HepG2 (cell line): ENCODE data around the gene NOTO. TPM values are rescaled to one million over a fixed set of nuclear protein-coding genes. Genes with fewer than 3 reads are reported as not detected.

Experiments
- ATAC-seq: fragments of 200-7000 bp; cut with Tn5 transposase; 3 replicates; pipeline ENCODE4 v1.9.1; 2020; ENCODE audit warnings: mild to moderate bottlenecking, moderate library complexity
- BruUV-seq: library from RNA; stranded (reverse); fragments of 400-500 nt; replicated peaks from 2 replicates; lab custom pipeline; 2021; lab: Mats Ljungman, UMichigan
- CTCF ChIA-PET: fragments of 300-600 bp; formaldehyde crosslinking; extraction: SDS; loops from one replicate; lab custom pipeline; 2021; ENCODE audit warnings: low total read pairs, inconsistent platforms, low intra/inter-chr PET ratio; lab: Yijun Ruan, JAX
- POLR2A ChIA-PET: fragments of 350-600 bp; sonication (Branson Sonifier 250); formaldehyde crosslinking; loops from one replicate; lab custom pipeline; 2020; ENCODE audit warnings: antibody characterized with exemption, inconsistent platforms; lab: Yijun Ruan, JAX
- DNase-seq: peaks from one replicate; pipeline ENCODE4 v3.0.0-alpha.2; 2015; ENCODE audit warnings: low spot score
- FAIRE-seq: peaks from 3 replicates; lab custom pipeline; 2011; peaks lifted over from hg19 to GRCh38; lab: Jason Lieb, UNC
- H2AFZ ChIP-seq: one replicate; pipeline ENCODE4 v1.6.1; 2011; ENCODE audit warnings: low read length, inconsistent platforms
- H3K27ac ChIP-seq: fragments of 300-600 bp; 3 replicates; pipeline ENCODE4 v1.8.0; 2011; ENCODE audit warnings: mixed run types, mild to moderate bottlenecking, mixed read lengths, low read length, inconsistent platforms; ENCODE audit not compliant: insufficient read depth; ENCODE audit errors: extremely low read length
- H3K27me3 ChIP-seq, 2 experiments: fragments of 200-600 bp in 1 of 2; 2 replicates in 1 of 2; 3 replicates in 1 of 2; pipeline versions ENCODE4 v1.6.0 to v1.8.0; 2011; ENCODE audit warnings: low read length in 2 of 2, mild to moderate bottlenecking in 2 of 2, moderate library complexity in 2 of 2, inconsistent platforms in 1 of 2; ENCODE audit not compliant: insufficient read depth in 2 of 2, control insufficient read depth in 1 of 2
- H3K36me3 ChIP-seq, 2 experiments: fragments of 200-600 bp in 1 of 2; replicated peaks in 1 of 2; 2 replicates in 1 of 2; 3 replicates in 1 of 2; pipeline versions ENCODE4 v1.5.1 to v1.8.0; 2011; ENCODE audit warnings: low read length in 2 of 2, inconsistent platforms in 1 of 2; ENCODE audit not compliant: insufficient read depth in 2 of 2, control insufficient read depth in 1 of 2
- H3K4me1 ChIP-seq: 2 replicates; pipeline ENCODE4 v1.5.1; 2012; ENCODE audit warnings: low read length, inconsistent platforms; ENCODE audit not compliant: insufficient read depth
- H3K4me2 ChIP-seq: 2 replicates; pipeline ENCODE4 v1.6.0; 2011; ENCODE audit warnings: low read depth, low read length, inconsistent platforms
- H3K4me3 ChIP-seq, 3 experiments: fragments of 200-600 bp in 1 of 3; sonication (generic), shearing (Covaris generic) in 1 of 3; replicated peaks in 1 of 3; 2 replicates each; pipeline ENCODE4 v1.5.1; 2011 to 2016; ENCODE audit warnings: low read length in 3 of 3, inconsistent platforms in 2 of 3, low read depth in 2 of 3, mild to moderate bottlenecking in 2 of 3, control low read depth in 1 of 3, mixed read lengths in 1 of 3; ENCODE audit not compliant: insufficient read depth in 1 of 3
- H3K79me2 ChIP-seq: one replicate; pipeline ENCODE4 v1.6.1; 2011; ENCODE audit warnings: low read length, inconsistent platforms; ENCODE audit not compliant: insufficient read depth
- H3K9ac ChIP-seq: 2 replicates; pipeline ENCODE4 v1.6.0; 2011; ENCODE audit warnings: mild to moderate bottlenecking, low read depth, low read length, inconsistent platforms; ENCODE audit not compliant: insufficient read depth
- H3K9me3 ChIP-seq: 2 replicates; pipeline ENCODE4 v1.5.1; 2012; ENCODE audit warnings: mild to moderate bottlenecking, low read length
- H4K20me1 ChIP-seq: 2 replicates; pipeline ENCODE4 v1.6.0; 2011; ENCODE audit warnings: inconsistent platforms, mild to moderate bottlenecking, low read length, moderate library complexity; ENCODE audit not compliant: insufficient read depth
- DDIT3 ChIP-seq: sonication (generic); formaldehyde crosslinking; IDR thresholded peaks from 2 replicates; pipeline ENCODE4 v1.4.0; 2020; ENCODE audit warnings: mild to moderate bottlenecking, missing genetic modification reagents
- HDAC1 ChIP-seq: sonication (generic); formaldehyde crosslinking; IDR thresholded peaks from 2 replicates; pipeline ENCODE4 v1.5.1; 2020; ENCODE audit warnings: mild to moderate bottlenecking, missing genetic modification reagents
- HNF1B ChIP-seq: sonication (generic); formaldehyde crosslinking; IDR thresholded peaks from 2 replicates; pipeline ENCODE4 v1.5.1; 2020; ENCODE audit warnings: mild to moderate bottlenecking, moderate library complexity, missing genetic modification reagents
- HNF4A ChIP-seq: sonication (generic); formaldehyde crosslinking; IDR thresholded peaks from 2 replicates; pipeline ENCODE4 v1.4.0; 2020; ENCODE audit warnings: missing genetic modification reagents
- LCORL ChIP-seq, 2 experiments: fragments of 450-650 bp in 1 of 2; sonication (generic) in 1 of 2; formaldehyde crosslinking in 1 of 2; IDR thresholded peaks; 2 replicates each; pipeline versions ENCODE4 v1.5.0 to v1.6.1; 2017 to 2020; ENCODE audit warnings: antibody characterized with exemption in 1 of 2, missing genetic modification reagents in 1 of 2
- NR2F1 ChIP-seq, 2 experiments: fragments of 450-650 bp in 1 of 2; formaldehyde crosslinking in 1 of 2; IDR thresholded peaks; 2 replicates each; pipeline versions ENCODE4 v1.5.0 to v1.6.1; 2016 to 2020; ENCODE audit warnings: mild to moderate bottlenecking in 1 of 2, missing compliant biosample characterization in 1 of 2, missing genetic modification reagents in 1 of 2, moderate library complexity in 1 of 2
- SALL1 ChIP-seq: sonication (generic); formaldehyde crosslinking; IDR thresholded peaks from 2 replicates; pipeline ENCODE4 v1.8.0; 2022; ENCODE audit warnings: mild to moderate bottlenecking, missing genetic modification reagents
- SNAPC5 ChIP-seq: sonication (generic); formaldehyde crosslinking; IDR thresholded peaks from 2 replicates; pipeline ENCODE4 v1.8.1; 2023; ENCODE audit warnings: mild to moderate bottlenecking, missing genetic modification reagents, borderline replicate concordance
- ZBTB26 ChIP-seq: IDR thresholded peaks from 2 replicates; pipeline ENCODE4 v1.6.1; 2016; ENCODE audit warnings: missing compliant biosample characterization, missing genetic modification reagents, borderline replicate concordance
- ZFP36L2 ChIP-seq: sonication (generic); formaldehyde crosslinking; IDR thresholded peaks from 2 replicates; pipeline ENCODE4 v1.4.0; 2020; ENCODE audit warnings: missing genetic modification reagents
- ZFX ChIP-seq: sonication (generic); formaldehyde crosslinking; IDR thresholded peaks from 2 replicates; pipeline ENCODE4 v1.4.0; 2020; ENCODE audit warnings: mild to moderate bottlenecking, low read depth, missing genetic modification reagents, moderate library complexity
- ZNF292 ChIP-seq: sonication (generic); formaldehyde crosslinking; IDR thresholded peaks from 2 replicates; pipeline ENCODE4 v1.8.1; 2022; ENCODE audit warnings: mild to moderate bottlenecking, low read depth, missing genetic modification reagents, borderline replicate concordance
- ZNF501 ChIP-seq: sonication (generic); formaldehyde crosslinking; IDR thresholded peaks from 2 replicates; pipeline ENCODE4 v1.5.1; 2020; ENCODE audit warnings: mild to moderate bottlenecking, moderate library complexity, missing genetic modification reagents
- ZNF569 ChIP-seq: sonication (generic); formaldehyde crosslinking; IDR thresholded peaks from 2 replicates; pipeline ENCODE4 v1.5.0; 2020; ENCODE audit warnings: mild to moderate bottlenecking, missing genetic modification reagents, moderate library complexity, borderline replicate concordance
- ZNF782 ChIP-seq: sonication (generic); formaldehyde crosslinking; IDR thresholded peaks from 2 replicates; pipeline ENCODE4 v1.4.0; 2020; ENCODE audit warnings: missing genetic modification reagents, mild to moderate bottlenecking, borderline replicate concordance
- WGBS: methylation state at CpG from one replicate; pipeline ENCODE4 v1.1.6; 2017; ENCODE audit warnings: low lambda C conversion rate; 5-methylcytosine and 5-hydroxymethylcytosine counted together
- in situ Hi-C: cut with HindIII; loops from 2 replicates; pipeline ENCODE4 v1.10.0; 2017; ENCODE audit warnings: low pct_unique_long_range_greater_than_20kb; ENCODE audit not compliant: extremely low pct_ligation_motif_present
- intact Hi-C: fragments of 100-400 bp; cut with micrococcal nuclease; formaldehyde crosslinking; loops from one replicate; pipeline ENCODE4 v1.10.0; 2022; ENCODE audit not compliant: unreplicated experiment
- polyA plus RNA-seq, 8 experiments: library from polyadenylated mRNA; depleted of rRNA in 3 of 8; stranded (reverse) in 7 of 8; unstranded in 1 of 8; fragments of >200 nt; fragmentation: Illumina TruSeq in 4 of 8; extraction: Trizol in 4 of 8; gene quantifications; 2 replicates each; pipeline versions ENCODE4 v1.2.1 to v1.2.3, GENCODE V29; 2011 to 2016; ENCODE audit warnings: low read depth in 4 of 8, missing spikeins in 1 of 8, mixed read lengths in 1 of 8; ENCODE audit not compliant: insufficient read depth in 1 of 8
- total RNA-seq, 5 experiments: library from RNA; depleted of rRNA; stranded (reverse); fragments of >200 nt; fragmentation: Illumina TruSeq; extraction: Trizol; gene quantifications; 2 replicates each; pipeline ENCODE4 v1.2.3, GENCODE V29; 2016; ENCODE audit warnings: low read depth in 1 of 5

The NOTO gene
- total and polyA plus RNA-seq, 2 of the 13 experiments (the other 11 are each of a cell fraction or from before 2014, with no cell fraction given), result not detected

GRCh38 chr2:73210019-73210418 is 7.6 kb downstream of the NOTO start:
- peak overlapping the region in 1 of 3 experiments; percentile 6; a peak in 1 of 6 replicates for H3K4me3 ChIP-seq
- no peaks in the 10 kb centered on the region for H3K36me3 ChIP-seq
- peak overlapping the region; percentile 12; the same call in 1 of the 2 replicates for H3K9ac ChIP-seq
- peak overlapping the region; percentile 56 for H3K4me2 ChIP-seq
- FAIRE-seq (no peak), ATAC-seq (no peak), DNase-seq (no peak)
- H3K27me3 ChIP-seq, result no peaks in the 10 kb centered on the region
- no peaks in the 10 kb centered on the region for H4K20me1 ChIP-seq
- 2% methylated on average over 4 of the region's 4 CpGs for WGBS
- no TSS peak for BruUV-seq
- peak overlapping the region; percentile 29 for H2AFZ ChIP-seq
- peaks cover 54% of the 10 kb centered on the region for H3K4me1 ChIP-seq
- no peaks in the 10 kb centered on the region for H3K9me3 ChIP-seq
- H3K79me2 ChIP-seq, result peaks cover 9% of the 10 kb centered on the region
- in situ Hi-C loops, result loop anchor here (5.0 kb wide), 1 partner anchor 33 kb away; no protein-coding TSS in a partner anchor
- no peak overlapping the region for H3K27ac ChIP-seq
- ChIA-PET CTCF (interaction anchor here (1.3 kb wide), 1 partner anchor 33 kb away, joined by 4 read pairs; no protein-coding TSS in a partner anchor), POLR2A (interaction anchor here (0.9 to 4.5 kb wide), 4 partner anchors 16 to 175 kb away, joined by 3 to 93 read pairs (median 4); no protein-coding TSS in a partner anchor)
- TF ChIP-seq ZBTB26 (CRISPR knock-in tag) (0 out of 2 replicates have a peak, but pooled peaks have one; percentile 34), HNF1B (0 out of 2 replicates have a peak, but pooled peaks have one; percentile 28), HDAC1 (0 out of 2 replicates have a peak, but pooled peaks have one; percentile 34), ZNF292 (CRISPR knock-in tag) (peak; percentile 45; the same call in 1 of the 2 replicates), ZNF501 (peak; percentile 52; the same call in 1 of the 2 replicates), SALL1 (CRISPR knock-in tag) (peak; percentile 41), ZFP36L2 (CRISPR knock-in tag) (no peak), HNF4A (CRISPR knock-in tag) (peak; percentile 36), DDIT3 (CRISPR knock-in tag) (no peak), ZNF782 (CRISPR knock-in tag) (0 out of 2 replicates have a peak, but pooled peaks have one; percentile 39), SNAPC5 (CRISPR knock-in tag) (0 out of 2 replicates have a peak, but pooled peaks have one; percentile 43), ZFX (CRISPR knock-in tag) (0 out of 2 replicates have a peak, but pooled peaks have one; percentile 17), LCORL (IDR thresholded peaks at IDR 0.05) (no peak), LCORL (CRISPR knock-in tag; IDR thresholded peaks at IDR 0.05) (0 out of 2 replicates have a peak, but pooled peaks have one; percentile 21), ZNF569 (CRISPR knock-in tag) (no peak), NR2F1 (CRISPR knock-in tag; IDR thresholded peaks at IDR 0.05) (no peak)
- TF ChIP-seq, all 625 proteins: peak for 11
- intact Hi-C loops, result loop anchor here (10.0 kb wide), 1 partner anchor 175 kb away; the partner anchor contains the start of gene ALMS1
